ENCODE data around the gene HSD17B11.
"Not testable (repeated sequence)": the region's sequence is repeated elsewhere in the genome, so short reads cannot be mapped to it uniquely, and the experiment has no call there.

HSD17B11 gene

GRCh38 chr4:87359258-87359657 is 31.7 kb downstream of the HSD17B11 start:
- H3K4me3 ChIP-seq (ENCODE audit: control insufficient read depth, low read depth, low read length): no peak overlapping the region
- TF ChIP-seq, protein P1, sequence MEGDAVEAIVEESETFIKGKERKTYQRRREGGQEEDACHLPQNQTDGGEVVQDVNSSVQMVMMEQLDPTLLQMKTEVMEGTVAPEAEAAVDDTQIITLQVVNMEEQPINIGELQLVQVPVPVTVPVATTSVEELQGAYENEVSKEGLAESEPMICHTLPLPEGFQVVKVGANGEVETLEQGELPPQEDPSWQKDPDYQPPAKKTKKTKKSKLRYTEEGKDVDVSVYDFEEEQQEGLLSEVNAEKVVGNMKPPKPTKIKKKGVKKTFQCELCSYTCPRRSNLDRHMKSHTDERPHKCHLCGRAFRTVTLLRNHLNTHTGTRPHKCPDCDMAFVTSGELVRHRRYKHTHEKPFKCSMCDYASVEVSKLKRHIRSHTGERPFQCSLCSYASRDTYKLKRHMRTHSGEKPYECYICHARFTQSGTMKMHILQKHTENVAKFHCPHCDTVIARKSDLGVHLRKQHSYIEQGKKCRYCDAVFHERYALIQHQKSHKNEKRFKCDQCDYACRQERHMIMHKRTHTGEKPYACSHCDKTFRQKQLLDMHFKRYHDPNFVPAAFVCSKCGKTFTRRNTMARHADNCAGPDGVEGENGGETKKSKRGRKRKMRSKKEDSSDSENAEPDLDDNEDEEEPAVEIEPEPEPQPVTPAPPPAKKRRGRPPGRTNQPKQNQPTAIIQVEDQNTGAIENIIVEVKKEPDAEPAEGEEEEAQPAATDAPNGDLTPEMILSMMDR (IDR thresholded peaks at IDR 0.05; ENCODE audit: control insufficient read depth, insufficient read depth, low read depth, low read length, missing control alignments): no peak
- no peak for DNase-seq (ENCODE audit: low read depth)

DNA sequence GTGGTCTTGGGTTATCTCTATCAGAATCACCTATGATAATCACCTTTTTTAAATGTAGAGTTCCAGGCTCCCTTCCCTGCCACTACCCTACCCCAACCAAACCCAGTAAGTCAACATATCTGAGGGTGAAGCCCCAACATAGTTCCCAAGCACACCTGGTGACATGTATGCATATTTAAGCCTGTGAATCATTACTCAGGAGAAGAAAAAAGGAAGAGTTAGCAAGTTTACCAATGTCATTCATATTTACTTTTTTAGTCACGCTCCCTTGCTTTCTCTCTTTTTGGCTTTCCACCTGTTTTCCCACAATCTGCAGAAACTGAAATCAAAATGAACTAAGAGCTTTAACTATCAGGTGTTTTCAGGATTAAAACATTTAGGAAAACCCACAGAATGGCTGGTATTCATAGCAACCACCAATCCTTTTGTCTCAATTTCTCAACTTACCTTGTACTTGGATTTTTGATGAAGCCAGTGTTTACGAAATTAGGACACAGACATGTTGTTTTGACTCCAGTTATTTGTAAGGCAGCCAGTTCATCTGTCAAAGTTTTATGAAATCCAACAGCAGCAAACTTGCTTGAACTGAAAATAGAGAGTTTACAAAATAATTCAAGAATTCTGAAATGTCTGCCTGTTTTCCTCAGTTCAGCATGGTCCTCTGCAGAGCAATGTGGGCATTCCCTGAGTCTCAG is 34.0 kb downstream of the HSD17B11 start:
- TF ChIP-seq, protein P1 (IDR thresholded peaks at IDR 0.05; ENCODE audit: control insufficient read depth, insufficient read depth, low read depth, low read length, missing control alignments): no peak
- H3K4me3 ChIP-seq (ENCODE audit: control insufficient read depth, low read depth, low read length): no peak overlapping the region
- DNase-seq (ENCODE audit: low read depth): no peak

DNA sequence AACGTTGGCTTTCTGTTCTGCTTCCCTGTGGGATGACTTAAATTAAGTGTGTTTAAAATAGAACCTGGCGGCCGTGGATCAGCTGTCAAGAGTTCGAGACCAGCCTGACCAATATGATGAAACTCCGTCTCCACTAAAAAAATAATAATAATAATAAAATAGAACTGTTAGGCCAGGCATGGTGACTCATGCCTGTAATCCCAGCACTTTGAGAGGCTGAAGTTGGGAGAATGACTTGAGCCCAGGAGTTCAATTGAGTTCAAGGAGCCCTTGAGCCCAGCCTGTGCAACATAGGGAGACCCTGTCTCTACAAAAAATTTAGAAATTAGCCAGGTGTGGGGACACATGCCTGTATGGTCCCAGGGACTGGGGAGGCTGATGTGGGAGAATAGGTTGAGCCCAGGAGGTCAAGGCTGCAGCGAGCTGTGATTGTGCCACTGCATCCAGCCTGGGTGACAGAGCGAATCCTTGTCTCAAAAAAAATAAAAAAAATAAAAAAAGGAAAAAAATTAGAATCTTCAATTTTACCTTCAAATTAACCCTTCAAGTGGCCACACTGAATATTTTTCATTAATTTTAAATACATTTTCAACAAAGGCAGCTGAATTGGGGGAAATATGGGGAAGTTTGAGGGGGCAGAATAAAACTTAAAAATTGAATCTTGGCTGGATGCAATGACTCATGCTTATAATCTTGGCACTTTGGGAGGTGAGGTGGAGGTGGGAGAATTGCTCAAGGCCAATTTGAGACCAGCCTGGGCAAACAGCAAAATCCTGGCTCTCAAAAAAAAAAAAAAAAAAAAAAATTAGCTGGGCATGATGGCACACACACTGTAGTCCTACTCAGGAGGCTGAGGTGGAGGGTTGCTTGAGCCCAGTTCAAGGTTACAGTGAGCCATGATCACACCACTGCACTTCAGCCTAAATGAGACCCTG is 36.6 kb downstream of the HSD17B11 start:
- TF ChIP-seq, protein P1 (IDR thresholded peaks at IDR 0.05; ENCODE audit: control insufficient read depth, insufficient read depth, low read depth, low read length, missing control alignments): no peak
- peak; percentile 7 for DNase-seq (ENCODE audit: low read depth)
- H3K4me3 ChIP-seq (ENCODE audit: control insufficient read depth, low read depth, low read length): no peak overlapping the region

DNA sequence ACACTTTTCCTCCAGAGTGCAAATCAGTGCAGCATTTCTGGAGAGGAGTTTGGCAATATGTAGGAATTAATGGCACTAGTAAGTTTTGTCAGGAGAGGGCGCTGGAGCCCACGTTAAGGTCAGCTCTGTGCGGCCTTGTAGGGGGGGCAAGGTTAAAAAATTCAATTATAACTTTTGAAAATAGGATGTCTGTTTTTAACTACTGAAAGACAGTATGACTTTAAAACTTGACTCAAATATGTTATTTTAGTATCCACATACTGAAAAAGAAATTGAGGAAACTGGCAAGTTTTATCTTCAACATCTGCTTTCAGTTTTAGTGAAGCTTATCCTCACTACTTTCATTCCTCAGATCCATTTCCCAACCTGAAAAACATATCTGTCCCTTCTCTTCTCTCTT is 37.4 kb downstream of the HSD17B11 start:
- TF ChIP-seq, protein P1 (IDR thresholded peaks at IDR 0.05; ENCODE audit: control insufficient read depth, insufficient read depth, low read depth, low read length, missing control alignments): peak; percentile 74
- no peak overlapping the region for H3K4me3 ChIP-seq (ENCODE audit: control insufficient read depth, low read depth, low read length)
- DNase-seq (ENCODE audit: low read depth): peak; percentile 42

DNA sequence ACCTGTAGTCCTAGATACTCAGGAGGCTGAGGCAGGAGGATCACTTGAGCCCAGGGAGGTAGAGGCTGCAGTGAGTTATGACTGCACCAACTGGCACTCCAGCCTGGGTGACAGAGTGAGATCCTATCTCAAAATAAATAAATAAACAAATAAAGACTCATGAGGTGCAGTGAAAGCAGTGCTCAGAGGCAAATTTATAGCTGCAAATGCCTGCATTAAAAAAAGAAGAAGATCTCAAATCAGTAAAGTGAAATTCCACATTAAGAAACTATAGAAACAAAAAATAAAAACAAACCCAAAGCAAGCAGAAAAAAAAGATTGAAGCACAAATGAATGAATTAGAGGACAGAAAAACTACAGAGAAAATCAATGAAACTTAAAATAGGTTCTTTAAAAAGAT is 45.8 kb downstream of the HSD17B11 start:
- H3K4me3 ChIP-seq (ENCODE audit: control insufficient read depth, low read depth, low read length): no peak overlapping the region
- TF ChIP-seq, protein P1 (IDR thresholded peaks at IDR 0.05; ENCODE audit: control insufficient read depth, insufficient read depth, low read depth, low read length, missing control alignments): no peak
- DNase-seq (ENCODE audit: low read depth): no peak

DNA sequence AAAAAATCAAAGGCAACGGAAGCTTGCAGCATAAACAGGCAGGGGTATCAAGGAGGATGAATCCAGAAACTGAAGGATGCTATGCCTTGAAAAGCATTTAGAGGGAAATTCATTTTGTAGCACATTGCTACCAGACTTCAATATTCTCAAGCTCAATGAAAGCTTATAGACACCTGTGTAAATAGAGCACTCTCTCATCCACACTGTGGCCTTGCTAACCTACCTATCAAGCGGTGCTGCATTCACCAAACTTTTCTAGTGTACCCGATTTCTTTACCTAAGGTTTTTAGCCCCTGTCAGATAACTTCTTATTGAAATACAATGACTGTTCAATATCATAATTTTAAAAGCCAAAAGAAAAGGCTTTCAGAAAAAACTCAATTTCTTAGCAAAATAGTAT is 48.1 kb downstream of the HSD17B11 start:
- no peak overlapping the region for H3K4me3 ChIP-seq (ENCODE audit: control insufficient read depth, low read depth, low read length)
- no peak for DNase-seq (ENCODE audit: low read depth)
- TF ChIP-seq, protein P1 (IDR thresholded peaks at IDR 0.05; ENCODE audit: control insufficient read depth, insufficient read depth, low read depth, low read length, missing control alignments): no peak

GRCh38 chr4:87341954-87342635 is 48.9 kb downstream of the HSD17B11 start:
- peak; percentile 27 for DNase-seq (ENCODE audit: low read depth)
- H3K4me3 ChIP-seq (ENCODE audit: control insufficient read depth, low read depth, low read length): not testable (repeated sequence)

Data from AG09309 (cell line).